OCI-LY7 (cell line): ENCODE measurements around the gene DYRK4. TPM values are rescaled to one million over a fixed set of nuclear protein-coding genes. Genes with fewer than 3 reads are reported as not detected.

Experiments
- BruUV-seq: library from RNA; stranded (reverse); fragments of 400-500 nt; replicated peaks from 2 replicates; lab custom pipeline; 2021; lab: Mats Ljungman, UMichigan
- CTCF ChIA-PET: fragments of 300-600 bp; sonication (Branson Sonifier 250); formaldehyde crosslinking; loops from one replicate; lab custom pipeline; 2022; ENCODE audit warnings: antibody characterized with exemption; ENCODE audit not compliant: unreplicated experiment; lab: Charles Lee
- POLR2A ChIA-PET: fragments of 300-600 bp; sonication (Branson Sonifier 250); formaldehyde crosslinking; loops from one replicate; lab custom pipeline; 2022; ENCODE audit warnings: antibody characterized with exemption; lab: Charles Lee
- DNase-seq: peaks from one replicate; pipeline ENCODE4 v3.0.0-alpha.2; 2015; ENCODE audit warnings: low spot score
- H2AFZ ChIP-seq: fragments of 200-600 bp; sonication (generic), shearing (Covaris generic); 2 replicates; pipeline ENCODE4 v1.6.1; 2014; ENCODE audit warnings: mild to moderate bottlenecking, antibody characterized with exemption, low read length, moderate library complexity
- H3K27ac ChIP-seq: fragments of 200-600 bp; sonication (generic); 2 replicates; pipeline ENCODE4 v1.5.1; 2014; ENCODE audit warnings: mixed run types, low read depth, mild to moderate bottlenecking, moderate library complexity, low read length, inconsistent platforms; ENCODE audit not compliant: poor library complexity, severe bottlenecking
- H3K36me3 ChIP-seq: fragments of 200-600 bp; sonication (generic); 2 replicates; pipeline ENCODE4 v1.6.1; 2014; ENCODE audit warnings: mild to moderate bottlenecking, antibody characterized with exemption, low read length, moderate library complexity, mixed read lengths; ENCODE audit not compliant: insufficient read depth
- H3K4me1 ChIP-seq: fragments of 200-600 bp; sonication (generic); 2 replicates; pipeline ENCODE4 v1.5.1; 2014; ENCODE audit warnings: mild to moderate bottlenecking, low read length; ENCODE audit not compliant: insufficient read depth, poor library complexity, severe bottlenecking
- H3K4me2 ChIP-seq: fragments of 200-600 bp; sonication (generic); 2 replicates; pipeline ENCODE4 v1.6.1; 2014; ENCODE audit warnings: mild to moderate bottlenecking, low read length
- H3K4me3 ChIP-seq: fragments of 200-600 bp; sonication (generic); 2 replicates; pipeline ENCODE4 v1.5.1; 2014; ENCODE audit warnings: mild to moderate bottlenecking, low read depth, low read length; ENCODE audit not compliant: poor library complexity, severe bottlenecking
- H3K79me2 ChIP-seq: fragments of 200-600 bp; sonication (generic); 2 replicates; pipeline ENCODE4 v1.6.1; 2016; ENCODE audit warnings: low read depth, mild to moderate bottlenecking, low read length, moderate library complexity, mixed read lengths; ENCODE audit not compliant: insufficient read depth
- H3K9me2 ChIP-seq: fragments of 200-600 bp; sonication (generic); 2 replicates; pipeline ENCODE4 v1.6.1; 2016; ENCODE audit warnings: mild to moderate bottlenecking, low read length, mixed read lengths; ENCODE audit not compliant: insufficient read depth
- H3K9me3 ChIP-seq: fragments of 200-600 bp; sonication (generic); 2 replicates; pipeline ENCODE4 v1.6.1; 2014; ENCODE audit warnings: mild to moderate bottlenecking, mixed run types, low read length, mixed read lengths
- H4K20me1 ChIP-seq: fragments of 200-600 bp; sonication (generic); 2 replicates; pipeline ENCODE4 v1.6.1; 2014; ENCODE audit warnings: mild to moderate bottlenecking, antibody characterized with exemption, low read length, moderate library complexity, mixed read lengths; ENCODE audit not compliant: insufficient read depth
- EZH2phosphoT487 ChIP-seq: fragments of 200-600 bp; sonication (generic); IDR thresholded peaks from 2 replicates; pipeline ENCODE4 v1.6.1; 2018; ENCODE audit warnings: low read depth, borderline replicate concordance, mild to moderate bottlenecking, mixed run types, antibody characterized with exemption, low read length, moderate library complexity, mixed read lengths
- intact Hi-C: fragments of 100-400 bp; cut with micrococcal nuclease; formaldehyde crosslinking; loops from one replicate; pipeline ENCODE4 v1.10.0; 2022; ENCODE audit not compliant: unreplicated experiment
- total RNA-seq, 2 experiments: library from RNA; depleted of rRNA in 1 of 2; stranded (reverse); fragments of >200 nt in 1 of 2; shearing (Covaris generic) in 1 of 2; gene quantifications; 2 replicates each; pipeline ENCODE4 v1.2.3, GENCODE V29; 2014 to 2022
- TF ChIP-seq, protein P1 (sequence below): fragments of 200-600 bp; sonication (generic); conservative IDR thresholded peaks from 2 replicates; pipeline ENCODE4 v1.5.1; 2014; ENCODE audit warnings: mild to moderate bottlenecking, antibody characterized with exemption, low read length, moderate library complexity, mixed read lengths

The DYRK4 gene
- total RNA-seq, 2 experiments from 2014 or later, result 23.1 to 33.9 TPM

- no peaks in the 10 kb centered on the region for H3K9me2 ChIP-seq
- intact Hi-C loops, result no loop called here
- H3K4me2 ChIP-seq, result no peak overlapping the region
- no peak for DNase-seq
- no peak overlapping the region for H3K27ac ChIP-seq
- H3K36me3 ChIP-seq, result peaks cover 66% of the 10 kb centered on the region
- no peak overlapping the region for H3K4me3 ChIP-seq
- no TSS peak for BruUV-seq
- ChIA-PET CTCF (no interaction called here), POLR2A (interaction anchor here (0.7 to 1.2 kb wide), 2 partner anchors 9 to 11 kb away, joined by 4 read pairs; no protein-coding TSS in a partner anchor)
- H3K79me2 ChIP-seq, result peaks cover 52% of the 10 kb centered on the region
- peaks cover 25% of the 10 kb centered on the region for H3K4me1 ChIP-seq
- peaks cover 18% of the 10 kb centered on the region; the same call in 1 of the 2 replicates for H4K20me1 ChIP-seq
- no peaks in the 10 kb centered on the region for H3K9me3 ChIP-seq
- H2AFZ ChIP-seq, result no peak overlapping the region
- no peak for TF ChIP-seq EZH2phosphoT487
- TF ChIP-seq, protein P1, sequence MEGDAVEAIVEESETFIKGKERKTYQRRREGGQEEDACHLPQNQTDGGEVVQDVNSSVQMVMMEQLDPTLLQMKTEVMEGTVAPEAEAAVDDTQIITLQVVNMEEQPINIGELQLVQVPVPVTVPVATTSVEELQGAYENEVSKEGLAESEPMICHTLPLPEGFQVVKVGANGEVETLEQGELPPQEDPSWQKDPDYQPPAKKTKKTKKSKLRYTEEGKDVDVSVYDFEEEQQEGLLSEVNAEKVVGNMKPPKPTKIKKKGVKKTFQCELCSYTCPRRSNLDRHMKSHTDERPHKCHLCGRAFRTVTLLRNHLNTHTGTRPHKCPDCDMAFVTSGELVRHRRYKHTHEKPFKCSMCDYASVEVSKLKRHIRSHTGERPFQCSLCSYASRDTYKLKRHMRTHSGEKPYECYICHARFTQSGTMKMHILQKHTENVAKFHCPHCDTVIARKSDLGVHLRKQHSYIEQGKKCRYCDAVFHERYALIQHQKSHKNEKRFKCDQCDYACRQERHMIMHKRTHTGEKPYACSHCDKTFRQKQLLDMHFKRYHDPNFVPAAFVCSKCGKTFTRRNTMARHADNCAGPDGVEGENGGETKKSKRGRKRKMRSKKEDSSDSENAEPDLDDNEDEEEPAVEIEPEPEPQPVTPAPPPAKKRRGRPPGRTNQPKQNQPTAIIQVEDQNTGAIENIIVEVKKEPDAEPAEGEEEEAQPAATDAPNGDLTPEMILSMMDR, result no peak
Measured at GRCh38 chr12:4653257-4653656, 91.2 kb downstream of the DYRK4 start.

GRCh38 chr12:4653691-4654090 lies 91.7 kb downstream of the DYRK4 start:
- H3K9me3 ChIP-seq, result no peaks in the 10 kb centered on the region
- ChIA-PET POLR2A (no interaction called here), CTCF (no interaction called here)
- no peak overlapping the region for H2AFZ ChIP-seq
- no peak overlapping the region for H3K4me2 ChIP-seq
- peaks cover 22% of the 10 kb centered on the region for H3K4me1 ChIP-seq
- peaks cover 69% of the 10 kb centered on the region for H3K36me3 ChIP-seq
- H4K20me1 ChIP-seq, result peaks cover 18% of the 10 kb centered on the region; the same call in 1 of the 2 replicates
- TF ChIP-seq, protein P1, result no peak
- TF ChIP-seq EZH2phosphoT487, result no peak
- intact Hi-C loops, result no loop called here
- H3K79me2 ChIP-seq, result peaks cover 52% of the 10 kb centered on the region
- no peak overlapping the region for H3K27ac ChIP-seq
- BruUV-seq, result no TSS peak
- DNase-seq, result no peak
- H3K9me2 ChIP-seq, result no peaks in the 10 kb centered on the region
- H3K4me3 ChIP-seq, result no peak overlapping the region

Other genes with a start within 250 kb of the DYRK4 start
- gene TIGAR, start 241.0 kb upstream of the DYRK4 start, total RNA-seq (2014; rRNA removed; shearing (Covaris generic)), result 8.0 and 15.4 TPM in 2 replicates
- gene TIGAR, start 241.0 kb upstream of the DYRK4 start, total RNA-seq (2022), result 18.2 and 24.7 TPM in 2 replicates
- 0.16 TPM in 1 of 2 replicates, not detected in the other for gene FGF23, start 182.5 kb upstream of the DYRK4 start, total RNA-seq (2014; rRNA removed; shearing (Covaris generic))
- gene FGF23, start 182.5 kb upstream of the DYRK4 start, total RNA-seq (2022), result not detected in 2 replicates
- gene FGF6, start 116.4 kb upstream of the DYRK4 start, total RNA-seq (2014; rRNA removed; shearing (Covaris generic)), result not detected in 2 replicates
- not detected in 2 replicates for gene FGF6, start 116.4 kb upstream of the DYRK4 start, total RNA-seq (2022)
- 81.3 and 98.6 TPM in 2 replicates for gene RAD51AP1, start 23.3 kb upstream of the DYRK4 start, total RNA-seq (2014; rRNA removed; shearing (Covaris generic))
- 69.2 and 86.0 TPM in 2 replicates for gene RAD51AP1, start 23.3 kb upstream of the DYRK4 start, total RNA-seq (2022)
- gene AKAP3, start 86.8 kb downstream of the DYRK4 start, total RNA-seq (2014; rRNA removed; shearing (Covaris generic)), result 0.92 and 1.2 TPM in 2 replicates
- 2.4 and 3.7 TPM in 2 replicates for gene AKAP3, start 86.8 kb downstream of the DYRK4 start, total RNA-seq (2022)
- gene NDUFA9, start 86.9 kb downstream of the DYRK4 start, total RNA-seq (2014; rRNA removed; shearing (Covaris generic)), result 69.1 and 72.0 TPM in 2 replicates
- 83.9 and 123 TPM in 2 replicates for gene NDUFA9, start 86.9 kb downstream of the DYRK4 start, total RNA-seq (2022)
- 0.60 TPM in 1 of 2 replicates, not detected in the other for gene GALNT8, start 158.2 kb downstream of the DYRK4 start, total RNA-seq (2014; rRNA removed; shearing (Covaris generic))
- 0.52 TPM in 1 of 2 replicates, not detected in the other for gene GALNT8, start 158.2 kb downstream of the DYRK4 start, total RNA-seq (2022)